ENCODE data around the gene MINDY1.

GRCh38 chr1:150997126-150997872 is 9.4 kb downstream of the MINDY1 start:
- TF ChIP-seq CTCF (IDR thresholded peaks at IDR 0.05; ENCODE audit: insufficient read depth, low read depth, low read length) (no peak), EZH2 (IDR thresholded peaks at IDR 0.05; ENCODE audit: insufficient read depth, low read length) (no peak)
